Mesendoderm (in vitro differentiated cells): Measurements from ENCODE around the gene CCDC8.
"Not testable (repeated sequence)": the region's sequence is repeated elsewhere in the genome, so short reads cannot be mapped to it uniquely, and the experiment has no call there.

Source experiments
- DNase-seq: peaks from one replicate; pipeline ENCODE4 v3.0.0; 2013
- H2AK5ac ChIP-seq: 2 replicates; pipeline ENCODE4 v1.6.1; 2013; ENCODE audit warnings: low read length, inconsistent platforms
- H2BK120ac ChIP-seq: 2 replicates; pipeline ENCODE4 v1.6.1; 2013; ENCODE audit warnings: low read depth, mild to moderate bottlenecking, low read length, moderate library complexity, mixed read lengths
- H2BK15ac ChIP-seq: replicated peaks from 2 replicates; pipeline ENCODE4 v1.6.1; 2013; ENCODE audit warnings: low read depth, mild to moderate bottlenecking, moderate library complexity
- H2BK5ac ChIP-seq: 2 replicates; pipeline ENCODE4 v1.6.1; 2013; ENCODE audit warnings: low read length, inconsistent platforms
- H3K18ac ChIP-seq: 2 replicates; pipeline ENCODE4 v1.6.1; 2013; ENCODE audit warnings: mild to moderate bottlenecking, low read length, mixed read lengths
- H3K23ac ChIP-seq: one replicate; pipeline ENCODE4 v1.6.1; 2013; ENCODE audit warnings: low read length
- H3K27ac ChIP-seq: 2 replicates; pipeline ENCODE4 v1.5.1; 2013; ENCODE audit warnings: low read depth, mild to moderate bottlenecking, inconsistent platforms, low read length, moderate library complexity
- H3K27me3 ChIP-seq: 2 replicates; pipeline ENCODE4 v1.6.1; 2013; ENCODE audit warnings: low read length, control low read depth, mild to moderate bottlenecking, inconsistent platforms; ENCODE audit not compliant: insufficient read depth, poor library complexity
- H3K36me3 ChIP-seq: 2 replicates; pipeline ENCODE4 v1.6.1; 2013; ENCODE audit warnings: low read length, inconsistent platforms; ENCODE audit not compliant: control insufficient read depth, insufficient read depth
- H3K4ac ChIP-seq: one replicate; pipeline ENCODE4 v1.6.1; 2013; ENCODE audit warnings: low read depth, mild to moderate bottlenecking, low read length, moderate library complexity
- H3K4me1 ChIP-seq: 2 replicates; pipeline ENCODE4 v1.6.1; 2013; ENCODE audit warnings: low read depth, low read length, inconsistent platforms; ENCODE audit not compliant: control insufficient read depth
- H3K4me2 ChIP-seq: 2 replicates; pipeline ENCODE4 v1.6.1; 2013; ENCODE audit warnings: low read length
- H3K4me3 ChIP-seq: 2 replicates; pipeline ENCODE4 v1.5.1; 2013; ENCODE audit warnings: mild to moderate bottlenecking, low read length
- H3K56ac ChIP-seq: one replicate; pipeline ENCODE4 v1.6.1; 2013; ENCODE audit warnings: low read length
- H3K79me1 ChIP-seq: 2 replicates; pipeline ENCODE4 v1.6.1; 2013; ENCODE audit warnings: low read length, inconsistent platforms
- H3K79me2 ChIP-seq: 2 replicates; pipeline ENCODE4 v1.6.1; 2013; ENCODE audit warnings: mild to moderate bottlenecking, low read length; ENCODE audit not compliant: control insufficient read depth, insufficient read depth
- H3K9ac ChIP-seq: 2 replicates; pipeline ENCODE4 v1.6.1; 2013; ENCODE audit warnings: low read length, inconsistent platforms
- H4K5ac ChIP-seq: one replicate; pipeline ENCODE4 v1.6.1; 2013; ENCODE audit warnings: low read length
- H4K8ac ChIP-seq: one replicate; pipeline ENCODE4 v1.6.1; 2013; ENCODE audit warnings: low read depth, mild to moderate bottlenecking, control low read depth, low read length, moderate library complexity
- WGBS: extraction: QIAGEN DNeasy Blood & Tissue Kit; methylation state at CpG from one replicate; pipeline ENCODE4 v1.1.7; 2013; ENCODE audit warnings: low lambda C conversion rate, missing lambda C conversion rate; ENCODE audit not compliant: insufficient coverage; ENCODE audit errors: extremely low coverage; 5-methylcytosine and 5-hydroxymethylcytosine counted together

The CCDC8 gene

GRCh38 chr19:46447824-46448223, 34.5 kb upstream of the CCDC8 start:
- no peak overlapping the region for H2BK120ac ChIP-seq
- no peak overlapping the region for H3K23ac ChIP-seq
- H3K27ac ChIP-seq = no peak overlapping the region
- no peaks in the 10 kb centered on the region for H3K27me3 ChIP-seq
- no peak overlapping the region for H2BK5ac ChIP-seq
- no peaks in the 10 kb centered on the region for H3K79me2 ChIP-seq
- H3K79me1 ChIP-seq = no peaks in the 10 kb centered on the region
- H2AK5ac ChIP-seq = no peak overlapping the region
- H3K4me1 ChIP-seq = no peaks in the 10 kb centered on the region
- no peak overlapping the region for H3K4ac ChIP-seq
- no CpG with 5 or more reads among the region's 5 CpGs for WGBS
- H3K4me2 ChIP-seq = no peak overlapping the region
- H3K36me3 ChIP-seq = no peaks in the 10 kb centered on the region
- no peak overlapping the region for H4K5ac ChIP-seq
- no peak for DNase-seq
- no peak overlapping the region for H3K18ac ChIP-seq
- H4K8ac ChIP-seq = no peak overlapping the region
- no peak overlapping the region for H3K56ac ChIP-seq
- no peak overlapping the region for H2BK15ac ChIP-seq
- no peak overlapping the region for H3K9ac ChIP-seq
- H3K4me3 ChIP-seq = no peak overlapping the region

GRCh38 chr19:46447006-46447405, 33.6 kb upstream of the CCDC8 start:
- Histone ChIP-seq H3K4me1 (no peaks in the 10 kb centered on the region), H3K79me1 (no peaks in the 10 kb centered on the region), H3K36me3 (no peaks in the 10 kb centered on the region), H3K9ac (no peak overlapping the region), H2BK120ac (no peak overlapping the region), H3K4me2 (no peak overlapping the region), H4K8ac (no peak overlapping the region), H2BK15ac (no peak overlapping the region), H2BK5ac (no peak overlapping the region), H2AK5ac (no peak overlapping the region), H3K18ac (no peak overlapping the region), H3K27ac (no peak overlapping the region), H3K4me3 (no peak overlapping the region), H3K23ac (no peak overlapping the region), H3K56ac (no peak overlapping the region), H3K27me3 (no peaks in the 10 kb centered on the region), H3K4ac (no peak overlapping the region), H4K5ac (no peak overlapping the region), H3K79me2 (no peaks in the 10 kb centered on the region)
- no CpG with 5 or more reads among the region's 3 CpGs for WGBS
- no peak for DNase-seq

- H3K36me3 ChIP-seq = no peaks in the 10 kb centered on the region
- no peak overlapping the region for H3K18ac ChIP-seq
- no peak overlapping the region for H2BK120ac ChIP-seq
- H2AK5ac ChIP-seq = no peak overlapping the region
- no peak overlapping the region for H4K5ac ChIP-seq
- no peak overlapping the region for H3K27ac ChIP-seq
- H3K4ac ChIP-seq = no peak overlapping the region
- H2BK5ac ChIP-seq = no peak overlapping the region
- no peak overlapping the region for H3K23ac ChIP-seq
- H3K9ac ChIP-seq = no peak overlapping the region
- WGBS = no CpG with 5 or more reads among the region's 15 CpGs
- no peaks in the 10 kb centered on the region for H3K27me3 ChIP-seq
- H3K79me2 ChIP-seq = no peaks in the 10 kb centered on the region
- DNase-seq = no peak
- no peak overlapping the region for H3K56ac ChIP-seq
- no peak overlapping the region for H3K4me2 ChIP-seq
- H3K4me3 ChIP-seq = no peak overlapping the region
- H3K4me1 ChIP-seq = no peaks in the 10 kb centered on the region
- no peak overlapping the region for H2BK15ac ChIP-seq
- no peaks in the 10 kb centered on the region for H3K79me1 ChIP-seq
- H4K8ac ChIP-seq = no peak overlapping the region
These were observed 32.7 kb upstream of the CCDC8 start for GRCh38 chr19:46446021-46446420.

- no peak for DNase-seq
These were observed 29.6 kb upstream of the CCDC8 start for GRCh38 chr19:46442808-46443450.

GRCh38 chr19:46441866-46442265, 28.5 kb upstream of the CCDC8 start:
- Histone ChIP-seq H3K4me1 (no peaks in the 10 kb centered on the region), H3K4ac (no peak overlapping the region), H3K9ac (no peak overlapping the region), H4K5ac (no peak overlapping the region), H4K8ac (no peak overlapping the region), H3K27ac (no peak overlapping the region), H3K56ac (no peak overlapping the region), H2AK5ac (no peak overlapping the region), H3K4me2 (no peak overlapping the region), H2BK120ac (no peak overlapping the region), H3K27me3 (no peaks in the 10 kb centered on the region), H3K18ac (no peak overlapping the region), H3K23ac (no peak overlapping the region), H3K79me2 (no peaks in the 10 kb centered on the region), H2BK15ac (no peak overlapping the region), H3K4me3 (no peak overlapping the region), H3K36me3 (no peaks in the 10 kb centered on the region), H3K79me1 (no peaks in the 10 kb centered on the region), H2BK5ac (no peak overlapping the region)
- no peak for DNase-seq
- WGBS = no CpG with 5 or more reads among the region's 1 CpG

More at GRCh38 chr19:46442808-46443450, 29.6 kb upstream of the CCDC8 start:
- no peak overlapping the region for H2BK120ac ChIP-seq
- WGBS = no CpG with 5 or more reads among the region's 8 CpGs
- no peak overlapping the region for H4K8ac ChIP-seq
- no peak overlapping the region for H3K27ac ChIP-seq
- H2BK15ac ChIP-seq = no peak overlapping the region
- H3K4me3 ChIP-seq = no peak overlapping the region
- no peak overlapping the region for H3K23ac ChIP-seq
- H3K9ac ChIP-seq = no peak overlapping the region
- no peaks in the 10 kb centered on the region for H3K4me1 ChIP-seq
- no peaks in the 10 kb centered on the region for H3K36me3 ChIP-seq
- no peaks in the 10 kb centered on the region for H3K27me3 ChIP-seq
- no peaks in the 10 kb centered on the region for H3K79me1 ChIP-seq
- no peak overlapping the region for H3K4me2 ChIP-seq
- H3K4ac ChIP-seq = no peak overlapping the region
- no peak overlapping the region for H2BK5ac ChIP-seq
- H3K56ac ChIP-seq = no peak overlapping the region
- no peak overlapping the region for H4K5ac ChIP-seq
- H3K18ac ChIP-seq = no peak overlapping the region
- H2AK5ac ChIP-seq = no peak overlapping the region
- H3K79me2 ChIP-seq = no peaks in the 10 kb centered on the region

GRCh38 chr19:46435689-46436088, 22.3 kb upstream of the CCDC8 start:
- H2AK5ac ChIP-seq, H3K56ac ChIP-seq, H3K4me2 ChIP-seq, H3K4me1 ChIP-seq, H3K79me2 ChIP-seq, H2BK120ac ChIP-seq, H3K23ac ChIP-seq, H2BK15ac ChIP-seq, H2BK5ac ChIP-seq, H3K18ac ChIP-seq, H3K27ac ChIP-seq, H3K9ac ChIP-seq, DNase-seq, H3K27me3 ChIP-seq, H3K4ac ChIP-seq, H4K8ac ChIP-seq, H4K5ac ChIP-seq, H3K36me3 ChIP-seq, H3K79me1 ChIP-seq, H3K4me3 ChIP-seq: not testable (repeated sequence)
- no CpG with 5 or more reads among the region's 4 CpGs for WGBS
